Neural cell (in vitro differentiated cells): ENCODE measurements around the gene JAZF1.

Experiments
- EP300 ChIP-seq: fragments of 450-650 bp; conservative IDR thresholded peaks from 2 replicates; pipeline ENCODE4 v1.6.1; 2014; ENCODE audit warnings: antibody characterized with exemption, mild to moderate bottlenecking, moderate library complexity; ENCODE audit not compliant: poor library complexity, severe bottlenecking
- EZH2 ChIP-seq: fragments of 200-600, 300-800 bp; shearing (Covaris generic), sonication (generic); IDR thresholded peaks from 2 replicates; pipeline ENCODE4 v1.6.1; 2014; ENCODE audit warnings: antibody characterized with exemption, low read length, borderline replicate concordance, mild to moderate bottlenecking; ENCODE audit not compliant: insufficient read depth, poor library complexity, severe bottlenecking
- MXI1 ChIP-seq: fragments of 450-650 bp; conservative IDR thresholded peaks from 2 replicates; pipeline ENCODE4 v1.6.1; 2014; ENCODE audit warnings: antibody characterized with exemption, mild to moderate bottlenecking; ENCODE audit not compliant: poor library complexity, severe bottlenecking
- POLR2AphosphoS5 ChIP-seq: IDR thresholded peaks from 2 replicates; pipeline ENCODE4 v1.6.1; 2012
- REST ChIP-seq: IDR thresholded peaks from 2 replicates; pipeline ENCODE4 v1.6.1; 2012; ENCODE audit warnings: borderline replicate concordance
- SMC3 ChIP-seq: fragments of 450-650 bp; conservative IDR thresholded peaks from 2 replicates; pipeline ENCODE4 v1.6.1; 2014; ENCODE audit warnings: antibody characterized with exemption, mild to moderate bottlenecking, moderate library complexity; ENCODE audit not compliant: poor library complexity
- TAF1 ChIP-seq: IDR thresholded peaks from 2 replicates; pipeline ENCODE4 v1.6.1; 2012; ENCODE audit warnings: low read depth
- TF ChIP-seq, protein P1 (sequence below): fragments of 450-650 bp; IDR thresholded peaks from 2 replicates; pipeline ENCODE4 v1.5.1; 2014; ENCODE audit warnings: antibody characterized with exemption, mild to moderate bottlenecking, moderate library complexity; ENCODE audit not compliant: poor library complexity, severe bottlenecking

DNA sequence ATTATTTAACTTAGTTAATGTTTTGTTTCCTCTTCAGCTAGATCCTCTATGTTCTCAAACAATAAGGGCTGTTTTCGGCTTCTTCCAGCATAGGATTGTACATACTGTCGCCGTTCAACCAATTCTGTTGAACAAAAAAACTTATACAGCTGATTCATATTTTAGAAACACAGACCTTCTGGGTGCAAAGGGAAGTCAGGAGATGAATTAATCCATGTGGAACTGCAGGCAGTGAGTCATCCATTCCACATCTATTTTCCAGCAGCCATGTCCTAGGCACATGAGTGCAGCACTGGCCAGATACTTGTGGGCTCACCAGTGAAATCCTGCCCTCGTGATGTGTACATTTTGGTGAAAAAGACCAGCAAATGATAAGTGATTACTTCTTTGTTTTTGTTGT is 163.2 kb downstream of the JAZF1 start:
- TF ChIP-seq, protein P1, sequence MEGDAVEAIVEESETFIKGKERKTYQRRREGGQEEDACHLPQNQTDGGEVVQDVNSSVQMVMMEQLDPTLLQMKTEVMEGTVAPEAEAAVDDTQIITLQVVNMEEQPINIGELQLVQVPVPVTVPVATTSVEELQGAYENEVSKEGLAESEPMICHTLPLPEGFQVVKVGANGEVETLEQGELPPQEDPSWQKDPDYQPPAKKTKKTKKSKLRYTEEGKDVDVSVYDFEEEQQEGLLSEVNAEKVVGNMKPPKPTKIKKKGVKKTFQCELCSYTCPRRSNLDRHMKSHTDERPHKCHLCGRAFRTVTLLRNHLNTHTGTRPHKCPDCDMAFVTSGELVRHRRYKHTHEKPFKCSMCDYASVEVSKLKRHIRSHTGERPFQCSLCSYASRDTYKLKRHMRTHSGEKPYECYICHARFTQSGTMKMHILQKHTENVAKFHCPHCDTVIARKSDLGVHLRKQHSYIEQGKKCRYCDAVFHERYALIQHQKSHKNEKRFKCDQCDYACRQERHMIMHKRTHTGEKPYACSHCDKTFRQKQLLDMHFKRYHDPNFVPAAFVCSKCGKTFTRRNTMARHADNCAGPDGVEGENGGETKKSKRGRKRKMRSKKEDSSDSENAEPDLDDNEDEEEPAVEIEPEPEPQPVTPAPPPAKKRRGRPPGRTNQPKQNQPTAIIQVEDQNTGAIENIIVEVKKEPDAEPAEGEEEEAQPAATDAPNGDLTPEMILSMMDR = no peak
- TF ChIP-seq MXI1 = no peak
- TF ChIP-seq POLR2AphosphoS5 = no peak
- TF ChIP-seq EZH2 = no peak
- TF ChIP-seq REST = no peak
- TF ChIP-seq EP300 = no peak
- TF ChIP-seq SMC3 = no peak
- TF ChIP-seq TAF1 = no peak
